ENCODE data around the gene SFTA2. TPM values are rescaled to one million over a fixed set of nuclear protein-coding genes. Genes with fewer than 3 reads are reported as not detected.

SFTA2 gene
- polyA plus RNA-seq, 2 of the 4 experiments (the other 2 are of a cell fraction), result not detected

DNA sequence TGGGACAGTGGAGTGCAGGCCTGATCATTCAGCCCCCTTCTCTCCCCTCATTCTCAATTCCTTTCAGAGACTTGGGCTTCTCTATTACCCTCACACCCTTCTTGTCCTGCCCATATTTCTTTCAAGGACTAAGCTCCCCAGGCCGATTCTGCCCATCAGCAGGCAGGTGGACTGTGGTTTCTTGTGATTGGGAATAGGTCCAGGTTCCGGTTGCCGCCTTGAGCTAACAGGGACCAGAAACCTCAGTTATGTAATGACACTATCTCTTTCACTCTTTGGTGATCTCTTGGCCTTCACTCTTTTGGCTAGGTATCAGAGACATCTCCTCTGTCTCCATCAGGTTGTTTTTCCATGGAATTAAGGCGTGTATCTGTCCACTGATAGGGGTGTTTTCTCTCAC, 15.3 kb upstream of the SFTA2 start:
- TF ChIP-seq, protein P1, sequence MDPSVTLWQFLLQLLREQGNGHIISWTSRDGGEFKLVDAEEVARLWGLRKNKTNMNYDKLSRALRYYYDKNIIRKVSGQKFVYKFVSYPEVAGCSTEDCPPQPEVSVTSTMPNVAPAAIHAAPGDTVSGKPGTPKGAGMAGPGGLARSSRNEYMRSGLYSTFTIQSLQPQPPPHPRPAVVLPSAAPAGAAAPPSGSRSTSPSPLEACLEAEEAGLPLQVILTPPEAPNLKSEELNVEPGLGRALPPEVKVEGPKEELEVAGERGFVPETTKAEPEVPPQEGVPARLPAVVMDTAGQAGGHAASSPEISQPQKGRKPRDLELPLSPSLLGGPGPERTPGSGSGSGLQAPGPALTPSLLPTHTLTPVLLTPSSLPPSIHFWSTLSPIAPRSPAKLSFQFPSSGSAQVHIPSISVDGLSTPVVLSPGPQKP (IDR thresholded peaks at IDR 0.05; ENCODE audit: low read depth, low read length), result no peak
- TF ChIP-seq HEYL (CRISPR knock-in tag; IDR thresholded peaks at IDR 0.05) (no peak), HOXA7 (CRISPR knock-in tag; IDR thresholded peaks at IDR 0.05) (no peak), RNF2 (IDR thresholded peaks at IDR 0.05; ENCODE audit: borderline replicate concordance, low read depth) (no peak), CHD4 (IDR thresholded peaks at IDR 0.05; ENCODE audit: borderline replicate concordance) (no peak), BHLHE40 (IDR thresholded peaks at IDR 0.05; ENCODE audit: low read depth, low read length) (no peak), ZNF302 (CRISPR knock-in tag; IDR thresholded peaks at IDR 0.05) (no peak), KDM1A (IDR thresholded peaks at IDR 0.05; ENCODE audit: low read depth) (no peak), ZC3H11A (IDR thresholded peaks at IDR 0.05) (no peak), TP53 (CRISPR knock-in tag; IDR thresholded peaks at IDR 0.05) (no peak), HDAC2 (IDR thresholded peaks at IDR 0.05) (no peak), POLR2AphosphoS2 (conservative IDR thresholded peaks at IDR 0.05; ENCODE audit: low read length) (no peak), SREBF2 (IDR thresholded peaks at IDR 0.05) (no peak), ZSCAN20 (CRISPR knock-in tag; IDR thresholded peaks at IDR 0.05) (no peak), MYC (IDR thresholded peaks at IDR 0.05; ENCODE audit: borderline replicate concordance, low read length) (no peak)
- TF ChIP-seq, protein P2, sequence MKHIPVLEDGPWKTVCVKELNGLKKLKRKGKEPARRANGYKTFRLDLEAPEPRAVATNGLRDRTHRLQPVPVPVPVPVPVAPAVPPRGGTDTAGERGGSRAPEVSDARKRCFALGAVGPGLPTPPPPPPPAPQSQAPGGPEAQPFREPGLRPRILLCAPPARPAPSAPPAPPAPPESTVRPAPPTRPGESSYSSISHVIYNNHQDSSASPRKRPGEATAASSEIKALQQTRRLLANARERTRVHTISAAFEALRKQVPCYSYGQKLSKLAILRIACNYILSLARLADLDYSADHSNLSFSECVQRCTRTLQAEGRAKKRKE (CRISPR knock-in tag; IDR thresholded peaks at IDR 0.05; ENCODE audit: low read depth), result no peak
- TF ChIP-seq, protein P3, sequence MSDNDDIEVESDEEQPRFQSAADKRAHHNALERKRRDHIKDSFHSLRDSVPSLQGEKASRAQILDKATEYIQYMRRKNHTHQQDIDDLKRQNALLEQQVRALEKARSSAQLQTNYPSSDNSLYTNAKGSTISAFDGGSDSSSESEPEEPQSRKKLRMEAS (IDR thresholded peaks at IDR 0.05), result no peak
- Histone ChIP-seq H3K27ac (no peak overlapping the region), H3K4me1 (peaks cover 11% of the 10 kb centered on the region), H3K9me3 (no peaks in the 10 kb centered on the region), H3K4me3 (no peak overlapping the region), H3K4me2 (no peak overlapping the region)
- DNase-seq (ENCODE audit: low read depth in 1 of 2, low spot score in 1 of 2) (no peak), ATAC-seq (no peak), FAIRE-seq (no peak)
- CTCF ChIA-PET, result interaction anchor here (0.7 to 1.8 kb wide), 3 partner anchors 29 to 123 kb away, joined by 3 to 7 read pairs (median 3); no protein-coding TSS in a partner anchor
- POLR2A ChIA-PET, result no interaction called here
- WGBS (ENCODE audit: missing lambda C conversion rate), result 65% methylated on average over 4 of the region's 4 CpGs

GRCh38 chr6:30945281-30945680, 13.3 kb upstream of the SFTA2 start:
- FAIRE-seq, result no peak
- TF ChIP-seq, protein P4, sequence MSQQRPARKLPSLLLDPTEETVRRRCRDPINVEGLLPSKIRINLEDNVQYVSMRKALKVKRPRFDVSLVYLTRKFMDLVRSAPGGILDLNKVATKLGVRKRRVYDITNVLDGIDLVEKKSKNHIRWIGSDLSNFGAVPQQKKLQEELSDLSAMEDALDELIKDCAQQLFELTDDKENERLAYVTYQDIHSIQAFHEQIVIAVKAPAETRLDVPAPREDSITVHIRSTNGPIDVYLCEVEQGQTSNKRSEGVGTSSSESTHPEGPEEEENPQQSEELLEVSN (IDR thresholded peaks at IDR 0.05; ENCODE audit: borderline replicate concordance, low read depth), result no peak
- TF ChIP-seq EHMT2 (IDR thresholded peaks at IDR 0.05; ENCODE audit: low read depth) (no peak), CHD2 (IDR thresholded peaks at IDR 0.05; ENCODE audit: low read length, partially characterized antibody) (no peak)
- POLR2A ChIA-PET, result interaction anchor here (0.7 kb wide), 1 partner anchor 173 kb away, joined by 5 read pairs; no protein-coding TSS in a partner anchor
- 77% methylated on average over 5 of the region's 5 CpGs for WGBS (ENCODE audit: missing lambda C conversion rate)
- Histone ChIP-seq H3K4me2 (no peak overlapping the region), H3K4me1 (peaks cover 14% of the 10 kb centered on the region), H3K4me3 (no peak overlapping the region), H3K9me3 (no peaks in the 10 kb centered on the region), H3K27ac (no peak overlapping the region)
- DNase-seq (ENCODE audit: low read depth in 1 of 2, low spot score in 1 of 2), result no peak
- no peak for ATAC-seq
- CTCF ChIA-PET, result interaction anchor here (0.6 to 2.9 kb wide), 3 partner anchors 30 to 124 kb away, joined by 3 to 10 read pairs (median 3); partner anchors contain the start of gene VARS2

DNA sequence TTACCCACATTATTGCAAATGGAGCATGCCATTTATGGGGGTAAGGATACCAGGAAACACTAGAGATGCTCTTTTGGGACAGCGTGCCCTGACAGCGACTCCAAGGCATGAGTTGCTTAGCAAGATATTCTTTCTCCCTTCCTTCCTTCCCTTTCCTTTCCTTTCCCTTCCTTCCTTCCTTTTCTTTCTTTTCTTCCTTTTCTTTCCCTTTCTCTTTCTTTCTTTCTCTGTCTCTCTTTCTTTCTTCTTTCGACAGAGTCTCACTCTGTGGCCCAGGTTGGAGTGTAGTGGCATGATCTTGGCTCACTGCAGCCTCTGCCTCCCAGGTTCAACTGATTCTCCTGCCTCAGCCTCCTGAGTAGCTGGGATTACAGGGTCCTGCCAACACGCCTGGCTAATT, 12.1 kb upstream of the SFTA2 start:
- WGBS (ENCODE audit: missing lambda C conversion rate), result 94% methylated on average over 4 of the region's 4 CpGs
- H3K4me1 ChIP-seq, result peaks cover 14% of the 10 kb centered on the region
- ATAC-seq (no peak), DNase-seq (ENCODE audit: low read depth in 1 of 2, low spot score in 1 of 2) (no peak), FAIRE-seq (no peak)
- H3K4me3 ChIP-seq, result no peak overlapping the region
- POLR2A ChIA-PET, result no interaction called here
- no peak overlapping the region for H3K27ac ChIP-seq
- CTCF ChIA-PET, result interaction anchor here (0.7 to 4.7 kb wide), 3 partner anchors 29 to 126 kb away, joined by 3 to 47 read pairs (median 10); partner anchors contain the start of gene VARS2
- no peaks in the 10 kb centered on the region for H3K9me3 ChIP-seq
- H3K4me2 ChIP-seq, result no peak overlapping the region
- no peak for TF ChIP-seq TP53 (CRISPR knock-in tag; IDR thresholded peaks at IDR 0.05)
- no peak for TF ChIP-seq ZC3H11A (IDR thresholded peaks at IDR 0.05)
- no peak for TF ChIP-seq CTCF (IDR thresholded peaks at IDR 0.05)
- no peak for TF ChIP-seq TFCP2L1 (CRISPR knock-in tag; IDR thresholded peaks at IDR 0.05)
- TF ChIP-seq HOXB5 (CRISPR knock-in tag; IDR thresholded peaks at IDR 0.05), result no peak
- TF ChIP-seq MAFK (IDR thresholded peaks at IDR 0.05; ENCODE audit: partially characterized antibody), result no peak
- TF ChIP-seq RFX5 (IDR thresholded peaks at IDR 0.05), result no peak
- TF ChIP-seq SMC3 (IDR thresholded peaks at IDR 0.05), result no peak
- TF ChIP-seq, protein P2 (CRISPR knock-in tag; IDR thresholded peaks at IDR 0.05; ENCODE audit: low read depth), result no peak
- TF ChIP-seq PHF8 (IDR thresholded peaks at IDR 0.05; ENCODE audit: borderline replicate concordance, low read depth), result no peak
- TF ChIP-seq JUN (IDR thresholded peaks at IDR 0.05), result no peak
- no peak for TF ChIP-seq HOXB13 (CRISPR knock-in tag; IDR thresholded peaks at IDR 0.05; ENCODE audit: low read depth)
- no peak for TF ChIP-seq RCOR1 (IDR thresholded peaks at IDR 0.05; ENCODE audit: low read depth, low read length)
- no peak for TF ChIP-seq HDAC2 (IDR thresholded peaks at IDR 0.05)

Measured in A549 (cell line).